ENCODE measurements around the gene LRMDA. TPM values are rescaled to one million over a fixed set of nuclear protein-coding genes. Genes with fewer than 3 reads are reported as not detected.

The LRMDA gene
- total RNA-seq, 2 donors from 2014 or later: 9.6 to 12.6 TPM

GRCh38 chr10:76310588-76311080 is 879.2 kb downstream of the LRMDA start:
- Histone ChIP-seq H3K9me3 (no peaks in the 10 kb centered on the region), H3K36me3 (no peaks in the 10 kb centered on the region), H3K27ac (no peak overlapping the region), H3K4me1 (replicated peaks) (no peaks in the 10 kb centered on the region), H3K4me3 (no peak overlapping the region), H3K27me3 (replicated peaks; ENCODE audit: insufficient read depth) (no peaks in the 10 kb centered on the region)
- WGBS: 63% methylated on average over 1 of the region's 1 CpG
- TF ChIP-seq POLR2A (IDR thresholded peaks at IDR 0.05) (no peak), POLR2AphosphoS5 (IDR thresholded peaks at IDR 0.05) (no peak), CTCF (IDR thresholded peaks at IDR 0.05) (no peak)
- intact Hi-C loops (cut with DNase I): no loop called here
- no peak for DNase-seq (ENCODE audit: low spot score)

- intact Hi-C loops (cut with DNase I): no loop called here
- 58% methylated on average over 4 of the region's 4 CpGs for WGBS
- TF ChIP-seq POLR2AphosphoS5 (IDR thresholded peaks at IDR 0.05): no peak
- peak in 2 of 4 experiments; percentile 34 to 53 for TF ChIP-seq CTCF (IDR thresholded peaks at IDR 0.05)
- Histone ChIP-seq H3K27me3 (replicated peaks; ENCODE audit: insufficient read depth) (no peaks in the 10 kb centered on the region), H3K27ac (no peak overlapping the region), H3K9me3 (no peaks in the 10 kb centered on the region), H3K4me1 (replicated peaks) (no peaks in the 10 kb centered on the region), H3K4me3 (no peak overlapping the region), H3K36me3 (no peaks in the 10 kb centered on the region)
- no peak for DNase-seq (ENCODE audit: low spot score)
These were observed 880.6 kb downstream of the LRMDA start for GRCh38 chr10:76311752-76312636.

GRCh38 chr10:76315240-76315639 is 883.8 kb downstream of the LRMDA start:
- TF ChIP-seq POLR2AphosphoS5 (IDR thresholded peaks at IDR 0.05): no peak
- TF ChIP-seq CTCF (IDR thresholded peaks at IDR 0.05): no peak
- no peak for TF ChIP-seq POLR2A (IDR thresholded peaks at IDR 0.05)
- WGBS: 94% methylated on average over 13 of the region's 14 CpGs
- Histone ChIP-seq H3K27ac (no peak overlapping the region), H3K9me3 (no peaks in the 10 kb centered on the region), H3K36me3 (no peaks in the 10 kb centered on the region), H3K4me1 (replicated peaks) (peaks cover 4% of the 10 kb centered on the region), H3K27me3 (replicated peaks; ENCODE audit: insufficient read depth) (no peaks in the 10 kb centered on the region), H3K4me3 (no peak overlapping the region)
- intact Hi-C loops (cut with DNase I): no loop called here
- no peak for DNase-seq (ENCODE audit: low spot score)

GRCh38 chr10:76316234-76316633 is 884.8 kb downstream of the LRMDA start:
- H3K4me3 ChIP-seq: no peak overlapping the region
- no peak overlapping the region for H3K27ac ChIP-seq
- H3K27me3 ChIP-seq (replicated peaks; ENCODE audit: insufficient read depth): no peaks in the 10 kb centered on the region
- no peaks in the 10 kb centered on the region for H3K9me3 ChIP-seq
- 97% methylated on average over 12 of the region's 12 CpGs for WGBS
- intact Hi-C loops (cut with DNase I): no loop called here
- H3K36me3 ChIP-seq: no peaks in the 10 kb centered on the region
- no peak for TF ChIP-seq POLR2A (IDR thresholded peaks at IDR 0.05)
- no peak for TF ChIP-seq CTCF (IDR thresholded peaks at IDR 0.05)
- no peak for TF ChIP-seq POLR2AphosphoS5 (IDR thresholded peaks at IDR 0.05)
- H3K4me1 ChIP-seq (replicated peaks): peaks cover 4% of the 10 kb centered on the region
- no peak for DNase-seq (ENCODE audit: low spot score)

- no peaks in the 10 kb centered on the region for H3K27me3 ChIP-seq (replicated peaks; ENCODE audit: insufficient read depth)
- DNase-seq (ENCODE audit: low spot score): no peak
- H3K9me3 ChIP-seq: no peaks in the 10 kb centered on the region
- TF ChIP-seq POLR2AphosphoS5 (IDR thresholded peaks at IDR 0.05): no peak
- no peak for TF ChIP-seq CTCF (IDR thresholded peaks at IDR 0.05)
- no peak for TF ChIP-seq POLR2A (IDR thresholded peaks at IDR 0.05)
- H3K4me1 ChIP-seq (replicated peaks): peaks cover 4% of the 10 kb centered on the region
- intact Hi-C loops (cut with DNase I): no loop called here
- no peaks in the 10 kb centered on the region for H3K36me3 ChIP-seq
- 95% methylated on average over 4 of the region's 4 CpGs for WGBS
- H3K4me3 ChIP-seq: no peak overlapping the region
- H3K27ac ChIP-seq: no peak overlapping the region
These were observed 885.7 kb downstream of the LRMDA start for GRCh38 chr10:76317078-76317477.
